Astrocyte of the spinal cord (primary cell): ENCODE results near the gene CDH24.

Source experiments
- DNase-seq: peaks from one replicate; pipeline ENCODE4 v3.0.0; 2011; ENCODE audit warnings: low read depth, low spot score
- H3K4me3 ChIP-seq: 2 replicates; pipeline ENCODE4 v1.5.1; 2011; ENCODE audit warnings: low read depth, mild to moderate bottlenecking, low read length, moderate library complexity
- in situ Hi-C: cut with HindIII; loops from 2 replicates; pipeline ENCODE4 v1.10.0; 2017; ENCODE audit warnings: low sequenced_read_pairs
- TF ChIP-seq, protein P1 (sequence below): IDR thresholded peaks from 2 replicates; pipeline ENCODE4 v1.5.1; 2012; ENCODE audit warnings: low read depth, mild to moderate bottlenecking, low read length, inconsistent platforms

CDH24 gene

GRCh38 chr14:23091294-23092225, 34.2 kb upstream of the CDH24 start:
- TF ChIP-seq, protein P1, sequence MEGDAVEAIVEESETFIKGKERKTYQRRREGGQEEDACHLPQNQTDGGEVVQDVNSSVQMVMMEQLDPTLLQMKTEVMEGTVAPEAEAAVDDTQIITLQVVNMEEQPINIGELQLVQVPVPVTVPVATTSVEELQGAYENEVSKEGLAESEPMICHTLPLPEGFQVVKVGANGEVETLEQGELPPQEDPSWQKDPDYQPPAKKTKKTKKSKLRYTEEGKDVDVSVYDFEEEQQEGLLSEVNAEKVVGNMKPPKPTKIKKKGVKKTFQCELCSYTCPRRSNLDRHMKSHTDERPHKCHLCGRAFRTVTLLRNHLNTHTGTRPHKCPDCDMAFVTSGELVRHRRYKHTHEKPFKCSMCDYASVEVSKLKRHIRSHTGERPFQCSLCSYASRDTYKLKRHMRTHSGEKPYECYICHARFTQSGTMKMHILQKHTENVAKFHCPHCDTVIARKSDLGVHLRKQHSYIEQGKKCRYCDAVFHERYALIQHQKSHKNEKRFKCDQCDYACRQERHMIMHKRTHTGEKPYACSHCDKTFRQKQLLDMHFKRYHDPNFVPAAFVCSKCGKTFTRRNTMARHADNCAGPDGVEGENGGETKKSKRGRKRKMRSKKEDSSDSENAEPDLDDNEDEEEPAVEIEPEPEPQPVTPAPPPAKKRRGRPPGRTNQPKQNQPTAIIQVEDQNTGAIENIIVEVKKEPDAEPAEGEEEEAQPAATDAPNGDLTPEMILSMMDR: no peak
- DNase-seq: no peak
- H3K4me3 ChIP-seq: no peak overlapping the region
- in situ Hi-C loops: no loop called here

DNA sequence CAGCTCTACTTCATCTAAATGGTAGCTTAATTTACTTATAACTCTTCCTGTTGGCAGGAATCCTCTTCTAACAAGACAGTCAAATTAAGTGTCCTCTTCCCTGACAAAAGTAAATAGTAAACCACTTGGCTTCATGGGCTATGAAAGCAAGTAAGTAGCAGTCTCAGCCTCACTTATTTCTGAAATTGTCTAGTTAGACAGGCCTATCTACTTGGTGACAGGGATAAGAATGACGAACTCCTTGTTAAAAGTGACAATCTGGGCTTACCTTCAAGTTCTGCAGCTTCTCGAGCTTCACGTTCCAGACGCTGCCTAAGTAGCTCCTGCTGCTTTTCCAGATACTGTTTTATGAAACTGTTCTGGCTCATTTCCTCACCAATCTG, 32.9 kb upstream of the CDH24 start:
- TF ChIP-seq, protein P1: no peak
- in situ Hi-C loops: no loop called here
- DNase-seq: no peak
- no peak overlapping the region for H3K4me3 ChIP-seq

DNA sequence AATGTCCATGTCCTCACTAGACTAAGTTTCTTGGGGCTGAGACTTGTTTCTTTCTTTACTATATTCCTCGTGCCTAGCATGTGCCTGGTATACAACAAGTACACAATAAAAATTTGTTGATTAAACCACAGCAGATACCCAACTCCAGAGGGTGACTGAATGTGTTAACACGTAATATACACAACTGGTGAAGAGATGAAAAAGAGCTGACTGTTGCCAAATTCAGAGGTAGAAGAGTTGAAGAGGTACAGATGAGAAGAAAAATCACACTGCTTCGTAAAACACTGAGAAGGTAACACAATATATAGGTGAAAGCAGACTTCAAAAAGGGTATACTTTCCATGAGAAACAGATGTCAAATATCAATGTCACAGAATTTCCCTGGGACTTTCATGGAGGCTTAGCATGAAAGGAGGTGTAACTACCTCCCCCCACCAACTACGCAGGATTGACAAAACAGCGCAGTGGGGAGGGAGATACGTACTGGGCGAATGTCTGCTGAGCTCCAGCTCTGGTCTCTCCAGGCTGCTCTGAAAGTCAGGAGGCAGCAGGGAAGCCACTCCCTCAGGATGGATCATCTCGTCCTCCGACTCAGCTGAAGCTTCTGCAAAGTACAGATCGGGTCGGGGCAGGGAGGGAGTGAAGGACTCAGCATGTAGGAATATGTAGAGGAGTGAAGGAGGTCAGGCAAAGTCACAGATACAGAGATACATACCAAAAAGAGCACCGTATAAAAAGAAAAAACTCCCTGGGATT, 32.4 kb upstream of the CDH24 start:
- DNase-seq: no peak
- TF ChIP-seq, protein P1: no peak
- in situ Hi-C loops: no loop called here
- H3K4me3 ChIP-seq: no peak overlapping the region

DNA sequence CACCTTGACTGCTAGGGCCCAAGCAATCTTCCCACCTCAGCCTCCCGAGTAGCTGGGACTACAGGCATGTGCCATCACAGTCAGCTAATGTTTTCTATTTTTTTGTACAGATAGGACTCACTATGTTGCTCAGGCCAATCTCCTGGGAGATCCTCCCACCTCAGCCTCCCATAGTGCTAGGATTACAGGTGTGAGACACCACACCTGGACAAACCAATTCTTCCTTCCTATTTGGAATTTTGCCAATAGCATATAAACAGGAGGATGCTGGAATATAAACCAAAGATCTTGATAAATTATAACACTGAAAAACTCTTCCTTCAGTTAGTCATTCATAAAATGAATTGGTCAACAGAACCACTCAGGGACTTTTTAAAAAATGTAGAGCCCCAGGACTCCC, 29.2 kb upstream of the CDH24 start:
- TF ChIP-seq, protein P1: no peak
- no peak for DNase-seq
- in situ Hi-C loops: no loop called here
- no peak overlapping the region for H3K4me3 ChIP-seq

DNA sequence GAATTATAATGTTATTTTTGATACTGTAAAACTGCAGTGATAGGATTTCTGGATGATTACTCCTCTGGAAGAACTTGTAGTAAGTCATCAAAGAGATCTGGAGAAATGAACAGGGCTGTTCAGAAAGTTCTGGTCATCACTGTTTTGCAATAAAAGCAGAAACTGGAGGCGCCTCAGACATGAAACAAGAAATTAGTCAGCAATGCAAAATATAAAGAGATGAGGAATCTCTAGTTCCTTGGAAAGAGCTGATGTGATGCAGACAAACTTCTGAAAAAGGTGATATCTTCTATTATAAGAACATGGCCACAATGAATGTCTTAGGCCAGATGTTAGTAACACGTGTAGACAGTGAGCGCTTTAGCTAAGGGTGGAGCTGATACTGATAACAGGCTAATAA, 28.1 kb upstream of the CDH24 start:
- no peak for DNase-seq
- TF ChIP-seq, protein P1: no peak
- H3K4me3 ChIP-seq: no peak overlapping the region
- in situ Hi-C loops: no loop called here

DNA sequence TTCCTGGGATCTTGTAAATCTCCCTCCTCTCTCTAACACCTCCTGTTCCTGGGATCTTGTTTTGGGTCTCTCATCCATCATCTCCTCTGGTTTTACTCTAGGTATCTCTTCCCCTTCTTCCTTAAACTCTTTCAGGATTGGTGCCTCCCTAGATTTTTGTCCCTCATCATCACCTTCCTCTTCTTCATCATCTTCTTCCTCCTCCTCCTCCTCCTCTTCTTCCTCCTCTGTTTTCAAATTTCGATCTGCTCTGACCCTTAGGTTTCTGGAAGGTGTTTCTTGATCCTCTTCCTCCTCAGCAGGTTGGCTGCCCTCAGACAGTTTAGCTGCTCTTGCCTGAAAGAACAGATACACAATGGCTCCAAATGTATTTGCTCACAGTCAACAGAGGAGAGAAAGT, 23.2 kb upstream of the CDH24 start:
- no peak overlapping the region for H3K4me3 ChIP-seq
- in situ Hi-C loops: no loop called here
- TF ChIP-seq, protein P1: no peak
- no peak for DNase-seq
